Measurements from ENCODE around the gene CDKN1B. TPM values are rescaled to one million over a fixed set of nuclear protein-coding genes. Genes with fewer than 3 reads are reported as not detected.

CDKN1B gene
- total and polyA plus RNA-seq, 2 of the 13 experiments (the other 11 are each of a cell fraction or from before 2014, with no cell fraction given), result 20.1 to 37.2 TPM

DNA sequence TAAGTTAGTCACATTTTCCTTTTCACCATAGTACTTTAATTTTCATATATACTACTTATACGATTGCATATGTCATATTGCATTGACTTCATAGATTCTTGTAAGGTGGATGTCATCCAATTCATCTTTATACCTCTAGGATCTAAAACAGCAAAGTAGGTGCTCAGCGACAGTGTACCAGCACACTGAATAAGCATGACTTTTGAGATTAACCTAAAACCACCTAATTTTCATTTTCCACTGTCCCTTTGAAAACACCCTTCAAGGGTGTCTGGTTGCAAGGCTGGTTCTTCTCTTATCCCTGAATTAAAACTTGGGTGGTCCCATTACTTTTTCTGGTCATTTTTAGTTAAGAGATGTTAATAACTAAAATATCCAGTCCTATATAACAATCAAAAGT is 25.6 kb upstream of the CDKN1B start:
- ChIA-PET POLR2A (no interaction called here), CTCF (ENCODE audit: low intra/inter-chr PET ratio, low total read pairs) (no interaction called here)
- FAIRE-seq (no peak), DNase-seq (ENCODE audit: low spot score) (no peak), ATAC-seq (no peak)
- Histone ChIP-seq H3K4me2 (ENCODE audit: low read depth, low read length) (no peak overlapping the region), H3K27ac (ENCODE audit: extremely low read length, insufficient read depth, low read length) (no peak overlapping the region), H3K9ac (ENCODE audit: insufficient read depth, low read depth, low read length) (no peak overlapping the region), H3K4me1 (ENCODE audit: insufficient read depth, low read length) (peaks cover 9% of the 10 kb centered on the region; the same call in 1 of the 2 replicates), H3K27me3 (ENCODE audit: control insufficient read depth in 1 of 2, insufficient read depth in 2 of 2, low read length in 2 of 2) (no peaks in the 10 kb centered on the region), H4K20me1 (ENCODE audit: insufficient read depth, low read length) (no peaks in the 10 kb centered on the region), H3K36me3 (replicated peaks in 1 of 2; ENCODE audit: control insufficient read depth in 1 of 2, insufficient read depth in 2 of 2, low read length in 2 of 2) (no peaks in the 10 kb centered on the region), H3K4me3 (replicated peaks in 1 of 3; ENCODE audit: insufficient read depth in 1 of 3, low read depth in 2 of 3, low read length in 3 of 3) (no peak overlapping the region), H2AFZ (ENCODE audit: low read length) (no peak overlapping the region), H3K79me2 (ENCODE audit: insufficient read depth, low read length) (no peaks in the 10 kb centered on the region), H3K9me3 (ENCODE audit: low read length) (no peaks in the 10 kb centered on the region)
- intact Hi-C loops (cut with micrococcal nuclease; ENCODE audit: unreplicated experiment) (no loop called here), in situ Hi-C loops (cut with HindIII; ENCODE audit: extremely low pct_ligation_motif_present, low pct_unique_long_range_greater_than_20kb) (no loop called here)
- TF ChIP-seq, protein P1, sequence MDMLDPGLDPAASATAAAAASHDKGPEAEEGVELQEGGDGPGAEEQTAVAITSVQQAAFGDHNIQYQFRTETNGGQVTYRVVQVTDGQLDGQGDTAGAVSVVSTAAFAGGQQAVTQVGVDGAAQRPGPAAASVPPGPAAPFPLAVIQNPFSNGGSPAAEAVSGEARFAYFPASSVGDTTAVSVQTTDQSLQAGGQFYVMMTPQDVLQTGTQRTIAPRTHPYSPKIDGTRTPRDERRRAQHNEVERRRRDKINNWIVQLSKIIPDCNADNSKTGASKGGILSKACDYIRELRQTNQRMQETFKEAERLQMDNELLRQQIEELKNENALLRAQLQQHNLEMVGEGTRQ (IDR thresholded peaks at IDR 0.05; ENCODE audit: low read depth, low read length), result no peak
- TF ChIP-seq, protein P1 (CRISPR knock-in tag; IDR thresholded peaks at IDR 0.05; ENCODE audit: borderline replicate concordance), result no peak
- TF ChIP-seq ZNF224 (CRISPR knock-in tag; IDR thresholded peaks at IDR 0.05), result no peak
- no peak for TF ChIP-seq KLF15 (CRISPR knock-in tag; IDR thresholded peaks at IDR 0.05; ENCODE audit: borderline replicate concordance)
- no peak for TF ChIP-seq ZNF20 (CRISPR knock-in tag; IDR thresholded peaks at IDR 0.05)
- TF ChIP-seq NPAS2 (CRISPR knock-in tag; IDR thresholded peaks at IDR 0.05; ENCODE audit: borderline replicate concordance), result no peak
- TF ChIP-seq, protein P2, sequence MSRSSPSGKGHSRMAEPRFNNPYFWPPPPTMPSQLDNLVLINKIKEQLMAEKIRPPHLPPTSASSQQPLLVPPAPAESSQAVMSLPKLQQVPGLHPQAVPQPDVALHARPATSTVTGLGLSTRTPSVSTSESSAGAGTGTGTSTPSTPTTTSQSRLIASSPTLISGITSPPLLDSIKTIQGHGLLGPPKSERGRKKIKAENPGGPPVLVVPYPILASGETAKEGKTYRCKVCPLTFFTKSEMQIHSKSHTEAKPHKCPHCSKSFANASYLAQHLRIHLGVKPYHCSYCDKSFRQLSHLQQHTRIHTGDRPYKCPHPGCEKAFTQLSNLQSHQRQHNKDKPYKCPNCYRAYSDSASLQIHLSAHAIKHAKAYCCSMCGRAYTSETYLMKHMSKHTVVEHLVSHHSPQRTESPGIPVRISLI (CRISPR knock-in tag; IDR thresholded peaks at IDR 0.05; ENCODE audit: borderline replicate concordance), result no peak
- TF ChIP-seq ZNF121 (CRISPR knock-in tag; IDR thresholded peaks at IDR 0.05), result no peak
- no peak for TF ChIP-seq AGO1 (IDR thresholded peaks at IDR 0.05; ENCODE audit: low read depth, low read length, poor library complexity, severe bottlenecking)
- BruUV-seq (replicated peaks), result no TSS peak
- WGBS (ENCODE audit: low lambda C conversion rate), result 89% methylated on average over 2 of the region's 2 CpGs
